GM18520 (cell line): ENCODE measurements around the gene PSME3.

Experiments used
- ATAC-seq: cut with Tn5 transposase; IDR thresholded peaks from one replicate; pipeline ENCODE4 v1.9.1; 2021; ENCODE audit not compliant: unreplicated experiment

The PSME3 gene

GRCh38 chr17:42814633-42815399 lies 18.4 kb upstream of the PSME3 start:
- ATAC-seq = no peak

GRCh38 chr17:42817866-42818265 lies 15.3 kb upstream of the PSME3 start:
- ATAC-seq = no peak

- ATAC-seq = no peak
These were observed 14.8 kb upstream of the PSME3 start for GRCh38 chr17:42818379-42818778.

GRCh38 chr17:42819939-42820535 lies 13.2 kb upstream of the PSME3 start:
- ATAC-seq = no peak

GRCh38 chr17:42821176-42821575 lies 12.0 kb upstream of the PSME3 start:
- ATAC-seq = no peak

- no peak for ATAC-seq
These were observed 5.7 kb upstream of the PSME3 start for GRCh38 chr17:42827472-42827871.

GRCh38 chr17:42830971-42831370 lies 2.2 kb upstream of the PSME3 start:
- ATAC-seq = no peak

- ATAC-seq = no peak
These were observed 824 bp upstream of the PSME3 start for GRCh38 chr17:42832213-42832933.

GRCh38 chr17:42833767-42834422 lies 698 bp downstream of the PSME3 start:
- ATAC-seq = no peak

- no peak for ATAC-seq
These were observed 2.5 kb downstream of the PSME3 start for GRCh38 chr17:42835732-42836131.

- no peak for ATAC-seq
These were observed 8.9 kb downstream of the PSME3 start for GRCh38 chr17:42841975-42842685.

- no peak for ATAC-seq
These were observed 10.2 kb downstream of the PSME3 start for GRCh38 chr17:42843358-42843934.

GRCh38 chr17:42844271-42844670 lies 11.1 kb downstream of the PSME3 start, which contains the start of gene AOC2:
Gene AOC2, plus strand, starts transcription at chr17:42844580. Its CDS starts 47 bp downstream, at chr17:42844627.
- no peak for ATAC-seq

- ATAC-seq = no peak
These were observed 11.8 kb downstream of the PSME3 start for GRCh38 chr17:42844761-42845555.

- ATAC-seq = no peak
These were observed 12.3 kb downstream of the PSME3 start for GRCh38 chr17:42845556-42845917.

- ATAC-seq = peak; percentile 36
These were observed 12.9 kb downstream of the PSME3 start for GRCh38 chr17:42845918-42846593.

GRCh38 chr17:42846594-42847280 lies 13.5 kb downstream of the PSME3 start:
- no peak for ATAC-seq

GRCh38 chr17:42848093-42848492 lies 14.9 kb downstream of the PSME3 start:
- ATAC-seq = no peak

GRCh38 chr17:42849031-42849430 lies 15.8 kb downstream of the PSME3 start:
- no peak for ATAC-seq
